Trophoblast cell (in vitro differentiated cells and primary cell): ENCODE results near the gene VSIG8.

Source experiments
- DNase-seq, 2 donors: peaks; one replicate each; pipeline ENCODE4 v3.0.0-alpha.2; 2016
- H2AFZ ChIP-seq: 2 replicates; pipeline ENCODE4 v1.6.1; 2013; ENCODE audit warnings: low read length, moderate library complexity, mild to moderate bottlenecking; ENCODE audit not compliant: insufficient read depth, poor library complexity
- H2AK5ac ChIP-seq: 2 replicates; pipeline ENCODE4 v1.6.1; 2013; ENCODE audit warnings: mild to moderate bottlenecking, low read length
- H2BK120ac ChIP-seq: 2 replicates; pipeline ENCODE4 v1.6.1; 2013; ENCODE audit warnings: low read length, mild to moderate bottlenecking, moderate library complexity; ENCODE audit not compliant: insufficient read depth, poor library complexity
- H2BK12ac ChIP-seq: 2 replicates; pipeline ENCODE4 v1.6.1; 2013; ENCODE audit warnings: mild to moderate bottlenecking, low read length, moderate library complexity
- H2BK5ac ChIP-seq: 2 replicates; pipeline ENCODE4 v1.6.1; 2013; ENCODE audit warnings: low read length, low read depth, moderate library complexity, mild to moderate bottlenecking; ENCODE audit not compliant: poor library complexity
- H3K14ac ChIP-seq: 2 replicates; pipeline ENCODE4 v1.6.1; 2013; ENCODE audit warnings: mild to moderate bottlenecking, low read length
- H3K18ac ChIP-seq: 2 replicates; pipeline ENCODE4 v1.6.1; 2013; ENCODE audit warnings: mild to moderate bottlenecking, low read length
- H3K23ac ChIP-seq: 2 replicates; pipeline ENCODE4 v1.6.1; 2013; ENCODE audit warnings: low read length
- H3K27ac ChIP-seq: 2 replicates; pipeline ENCODE4 v1.5.1; 2013; ENCODE audit warnings: low read depth, mild to moderate bottlenecking, inconsistent platforms, low read length, moderate library complexity
- H3K27me3 ChIP-seq: 2 replicates; pipeline ENCODE4 v1.6.1; 2013; ENCODE audit warnings: inconsistent platforms, mild to moderate bottlenecking, low read length, moderate library complexity; ENCODE audit not compliant: insufficient read depth
- H3K36me3 ChIP-seq, 2 experiments: 1 replicate in 1 of 2; 2 replicates in 1 of 2; pipeline ENCODE4 v1.6.1; 2013; ENCODE audit warnings: low read length in 2 of 2, mild to moderate bottlenecking in 2 of 2, moderate library complexity in 1 of 2; ENCODE audit not compliant: insufficient read depth in 2 of 2, control insufficient read depth in 1 of 2
- H3K4ac ChIP-seq: 2 replicates; pipeline ENCODE4 v1.6.1; 2013; ENCODE audit warnings: low read depth, mild to moderate bottlenecking, low read length, moderate library complexity
- H3K4me1 ChIP-seq, 2 experiments: 1 replicate in 1 of 2; 2 replicates in 1 of 2; pipeline ENCODE4 v1.6.1; 2013; ENCODE audit warnings: low read length in 2 of 2, mild to moderate bottlenecking in 2 of 2, moderate library complexity in 1 of 2; ENCODE audit not compliant: insufficient read depth in 2 of 2, control insufficient read depth in 1 of 2
- H3K4me2 ChIP-seq: 2 replicates; pipeline ENCODE4 v1.6.1; 2013; ENCODE audit warnings: inconsistent platforms, mild to moderate bottlenecking, low read length, moderate library complexity
- H3K4me3 ChIP-seq: 2 replicates; pipeline ENCODE4 v1.5.1; 2013; ENCODE audit warnings: mild to moderate bottlenecking, low read depth, low read length, inconsistent platforms
- H3K79me1 ChIP-seq: one replicate; pipeline ENCODE4 v1.6.1; 2013; ENCODE audit warnings: low read length
- H3K79me2 ChIP-seq: 2 replicates; pipeline ENCODE4 v1.6.1; 2013; ENCODE audit warnings: low read length, mild to moderate bottlenecking; ENCODE audit not compliant: control insufficient read depth, insufficient read depth, poor library complexity
- H3K9ac ChIP-seq: 2 replicates; pipeline ENCODE4 v1.6.1; 2013; ENCODE audit warnings: mild to moderate bottlenecking, low read length
- H3K9me3 ChIP-seq: 2 replicates; pipeline ENCODE4 v1.6.1; 2013; ENCODE audit warnings: low read depth, mild to moderate bottlenecking, control low read depth, inconsistent platforms, low read length; ENCODE audit not compliant: insufficient read depth
- H4K12ac ChIP-seq: 2 replicates; pipeline ENCODE4 v1.6.1; 2013; ENCODE audit warnings: low read depth, mild to moderate bottlenecking, low read length, moderate library complexity
- H4K8ac ChIP-seq: 2 replicates; pipeline ENCODE4 v1.6.1; 2013; ENCODE audit warnings: low read depth, mild to moderate bottlenecking, low read length, moderate library complexity
- H4K91ac ChIP-seq: one replicate; pipeline ENCODE4 v1.6.1; 2013; ENCODE audit warnings: low read depth, mild to moderate bottlenecking, low read length, moderate library complexity
- WGBS: extraction: QIAGEN DNeasy Blood & Tissue Kit; methylation state at CpG from one replicate; pipeline ENCODE4 v1.1.7; 2013; ENCODE audit warnings: missing lambda C conversion rate; ENCODE audit not compliant: insufficient read length, insufficient coverage; ENCODE audit errors: extremely low coverage; 5-methylcytosine and 5-hydroxymethylcytosine counted together

The VSIG8 gene

GRCh38 chr1:159843459-159843858 lies 19.0 kb downstream of the VSIG8 start:
- peaks cover 13 to 23% of the 10 kb centered on the region in 2 experiments for H3K4me1 ChIP-seq
- no CpG with 5 or more reads among the region's 4 CpGs for WGBS

GRCh38 chr1:159841749-159842148 lies 20.7 kb downstream of the VSIG8 start:
- Histone ChIP-seq H3K79me2 (no peaks in the 10 kb centered on the region), H4K91ac (no peak overlapping the region), H3K79me1 (peaks cover 2% of the 10 kb centered on the region), H3K23ac (no peak overlapping the region), H4K12ac (no peak overlapping the region), H3K4me3 (no peak overlapping the region), H3K27me3 (no peaks in the 10 kb centered on the region), H3K4me1 (peaks cover 12 to 16% of the 10 kb centered on the region in 2 experiments), H2BK12ac (no peak overlapping the region), H2AK5ac (no peak overlapping the region), H4K8ac (no peak overlapping the region), H3K4me2 (no peak overlapping the region), H3K14ac (no peak overlapping the region), H3K18ac (no peak overlapping the region), H2BK5ac (no peak overlapping the region), H3K27ac (no peak overlapping the region), H3K36me3 (no peaks in the 10 kb centered on the region), H2AFZ (no peak overlapping the region), H3K9me3 (no peaks in the 10 kb centered on the region), H2BK120ac (no peak overlapping the region), H3K4ac (no peak overlapping the region), H3K9ac (no peak overlapping the region)
- no CpG with 5 or more reads among the region's 2 CpGs for WGBS
- DNase-seq, result no peak

More at GRCh38 chr1:159843459-159843858, 19.0 kb downstream of the VSIG8 start:
- H3K14ac ChIP-seq, result no peak overlapping the region
- no peaks in the 10 kb centered on the region for H3K36me3 ChIP-seq
- H3K23ac ChIP-seq, result no peak overlapping the region
- peaks cover 5% of the 10 kb centered on the region for H3K79me1 ChIP-seq
- no peak overlapping the region for H4K91ac ChIP-seq
- H2BK120ac ChIP-seq, result no peak overlapping the region
- H2BK12ac ChIP-seq, result no peak overlapping the region
- no peak overlapping the region for H3K4me2 ChIP-seq
- DNase-seq, result no peak
- no peaks in the 10 kb centered on the region for H3K9me3 ChIP-seq
- no peak overlapping the region for H3K4me3 ChIP-seq
- no peak overlapping the region for H2AK5ac ChIP-seq
- H3K27ac ChIP-seq, result no peak overlapping the region
- no peak overlapping the region for H2BK5ac ChIP-seq
- no peak overlapping the region for H4K12ac ChIP-seq
- H3K27me3 ChIP-seq, result no peaks in the 10 kb centered on the region
- no peak overlapping the region for H3K18ac ChIP-seq
- no peak overlapping the region for H3K4ac ChIP-seq
- no peak overlapping the region for H3K9ac ChIP-seq
- H2AFZ ChIP-seq, result no peak overlapping the region
- no peak overlapping the region for H4K8ac ChIP-seq
- H3K79me2 ChIP-seq, result no peaks in the 10 kb centered on the region

- Histone ChIP-seq H3K9me3 (no peaks in the 10 kb centered on the region), H2AFZ (no peak overlapping the region), H3K4me2 (no peak overlapping the region), H2BK5ac (no peak overlapping the region), H3K14ac (no peak overlapping the region), H3K4me1 (peaks cover 2 to 4% of the 10 kb centered on the region in 2 experiments), H4K91ac (no peak overlapping the region), H3K79me1 (no peaks in the 10 kb centered on the region), H3K18ac (no peak overlapping the region), H3K4me3 (no peak overlapping the region), H3K23ac (no peak overlapping the region), H4K12ac (no peak overlapping the region), H3K4ac (no peak overlapping the region), H3K27ac (no peak overlapping the region), H3K27me3 (no peaks in the 10 kb centered on the region), H3K79me2 (no peaks in the 10 kb centered on the region), H2BK12ac (no peak overlapping the region), H3K9ac (no peak overlapping the region), H2BK120ac (no peak overlapping the region), H4K8ac (no peak overlapping the region), H3K36me3 (no peaks in the 10 kb centered on the region), H2AK5ac (no peak overlapping the region)
- no CpG with 5 or more reads among the region's 5 CpGs for WGBS
- no peak for DNase-seq
These were observed 23.2 kb downstream of the VSIG8 start for GRCh38 chr1:159839116-159839849.

GRCh38 chr1:159838715-159839114 lies 23.7 kb downstream of the VSIG8 start:
- Histone ChIP-seq H3K27me3 (no peaks in the 10 kb centered on the region), H3K4ac (no peak overlapping the region), H2AFZ (no peak overlapping the region), H3K9ac (no peak overlapping the region), H3K36me3 (no peaks in the 10 kb centered on the region), H3K23ac (no peak overlapping the region), H2BK5ac (no peak overlapping the region), H3K4me3 (no peak overlapping the region), H3K27ac (no peak overlapping the region), H4K12ac (no peak overlapping the region), H4K8ac (no peak overlapping the region), H3K79me2 (no peaks in the 10 kb centered on the region), H3K18ac (no peak overlapping the region), H2BK12ac (no peak overlapping the region), H3K14ac (no peak overlapping the region), H4K91ac (no peak overlapping the region), H3K4me2 (no peak overlapping the region), H2AK5ac (no peak overlapping the region), H3K9me3 (no peaks in the 10 kb centered on the region), H3K79me1 (no peaks in the 10 kb centered on the region), H2BK120ac (no peak overlapping the region), H3K4me1 (peaks cover 2 to 4% of the 10 kb centered on the region in 2 experiments)
- no CpG with 5 or more reads among the region's 1 CpG for WGBS
- no peak for DNase-seq
